Measurements from ENCODE around the gene PNLDC1. TPM values are rescaled to one million over a fixed set of nuclear protein-coding genes. Genes with fewer than 3 reads are reported as not detected.

The PNLDC1 gene
- total and polyA plus RNA-seq, 9 of the 15 experiments (the other 6 are each of a cell fraction or from before 2014, with no cell fraction given): 0.12 TPM; not detected in 8

DNA sequence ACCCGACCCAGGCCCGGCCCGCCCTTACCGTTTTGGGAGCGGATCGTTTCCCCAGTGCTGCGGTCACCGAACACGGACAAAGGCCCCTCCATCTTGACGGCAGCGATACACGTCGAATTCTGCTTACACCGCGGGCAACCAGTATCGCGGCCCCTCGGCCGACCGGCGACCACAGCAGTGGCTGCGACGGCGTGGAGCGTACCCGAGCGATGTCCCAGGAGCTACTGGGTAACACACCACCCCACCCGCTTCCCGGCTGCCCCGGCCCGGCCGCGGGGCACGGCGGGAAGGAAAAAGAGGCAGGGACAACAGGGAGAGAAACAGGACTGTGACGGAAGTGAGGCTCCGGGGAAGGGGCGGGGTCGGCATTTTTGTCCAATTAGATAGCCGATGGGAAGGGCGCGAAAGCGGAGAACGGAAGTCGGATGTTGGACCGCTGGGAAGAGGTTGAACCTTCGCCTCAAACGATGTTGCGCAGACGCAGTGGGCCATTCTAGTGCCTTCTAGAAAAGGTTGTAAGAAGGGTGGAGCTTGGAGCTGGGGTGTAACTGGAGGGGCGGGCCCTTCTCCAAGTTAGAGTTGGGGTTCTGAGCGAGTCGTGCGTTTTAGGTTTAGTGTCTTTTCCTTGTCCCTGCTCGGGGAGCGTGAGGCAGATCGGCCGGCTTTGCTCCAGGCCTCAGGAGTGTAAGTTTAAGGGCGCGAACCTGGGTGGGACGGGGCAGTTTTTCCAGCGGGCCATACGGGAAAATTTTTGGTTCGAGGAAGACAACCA lies 10.5 kb upstream of the PNLDC1 start, which contains the start of gene TCP1 (continued):
- TF ChIP-seq, protein P1, sequence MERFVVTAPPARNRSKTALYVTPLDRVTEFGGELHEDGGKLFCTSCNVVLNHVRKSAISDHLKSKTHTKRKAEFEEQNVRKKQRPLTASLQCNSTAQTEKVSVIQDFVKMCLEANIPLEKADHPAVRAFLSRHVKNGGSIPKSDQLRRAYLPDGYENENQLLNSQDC (CRISPR knock-in tag; IDR thresholded peaks at IDR 0.05): 0 out of 2 replicates have a peak, but pooled peaks have one; percentile 70
- TF ChIP-seq NCOA6 (IDR thresholded peaks at IDR 0.05): no peak
- no peak; the same call in 1 of the 2 replicates for TF ChIP-seq CTBP1 (IDR thresholded peaks at IDR 0.05; ENCODE audit: borderline replicate concordance)
- TF ChIP-seq SRSF1 (IDR thresholded peaks at IDR 0.05; ENCODE audit: low read depth, low read length): peak; percentile 81; the same call in 1 of the 2 replicates
- TF ChIP-seq, protein P2, sequence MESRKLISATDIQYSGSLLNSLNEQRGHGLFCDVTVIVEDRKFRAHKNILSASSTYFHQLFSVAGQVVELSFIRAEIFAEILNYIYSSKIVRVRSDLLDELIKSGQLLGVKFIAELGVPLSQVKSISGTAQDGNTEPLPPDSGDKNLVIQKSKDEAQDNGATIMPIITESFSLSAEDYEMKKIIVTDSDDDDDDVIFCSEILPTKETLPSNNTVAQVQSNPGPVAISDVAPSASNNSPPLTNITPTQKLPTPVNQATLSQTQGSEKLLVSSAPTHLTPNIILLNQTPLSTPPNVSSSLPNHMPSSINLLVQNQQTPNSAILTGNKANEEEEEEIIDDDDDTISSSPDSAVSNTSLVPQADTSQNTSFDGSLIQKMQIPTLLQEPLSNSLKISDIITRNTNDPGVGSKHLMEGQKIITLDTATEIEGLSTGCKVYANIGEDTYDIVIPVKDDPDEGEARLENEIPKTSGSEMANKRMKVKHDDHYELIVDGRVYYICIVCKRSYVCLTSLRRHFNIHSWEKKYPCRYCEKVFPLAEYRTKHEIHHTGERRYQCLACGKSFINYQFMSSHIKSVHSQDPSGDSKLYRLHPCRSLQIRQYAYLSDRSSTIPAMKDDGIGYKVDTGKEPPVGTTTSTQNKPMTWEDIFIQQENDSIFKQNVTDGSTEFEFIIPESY (CRISPR knock-in tag; IDR thresholded peaks at IDR 0.05): no peak
- TF ChIP-seq ZNF583 (CRISPR knock-in tag; IDR thresholded peaks at IDR 0.05): peak; percentile 83; the same call in 1 of the 2 replicates
- TF ChIP-seq SIN3B (IDR thresholded peaks at IDR 0.05; ENCODE audit: low read depth): peak; percentile 64; the same call in 1 of the 2 replicates
- no peak for TF ChIP-seq NR3C1 (CRISPR knock-in tag; IDR thresholded peaks at IDR 0.05)
- TF ChIP-seq NR2C1 (IDR thresholded peaks at IDR 0.05): no peak
- no peak for TF ChIP-seq NR2C1 (tag; IDR thresholded peaks at IDR 0.05)
- TF ChIP-seq ZBTB7A (IDR thresholded peaks at IDR 0.05; ENCODE audit: borderline replicate concordance, control insufficient read depth, low read depth, low read length): peak; percentile 27; the same call in 1 of the 2 replicates
- no peak; the same call in 1 of the 2 replicates for TF ChIP-seq ESRRA (IDR thresholded peaks at IDR 0.05; ENCODE audit: borderline replicate concordance, low read depth)
- peak in 1 of 2 experiments; percentile 31; a peak in 1 of 4 replicates for TF ChIP-seq TBL1XR1 (IDR thresholded peaks at IDR 0.05; ENCODE audit: low read length in 2 of 2)
- TF ChIP-seq GTF2F1 (IDR thresholded peaks at IDR 0.05; ENCODE audit: low read depth, low read length): peak; percentile 88
- TF ChIP-seq, protein P3, sequence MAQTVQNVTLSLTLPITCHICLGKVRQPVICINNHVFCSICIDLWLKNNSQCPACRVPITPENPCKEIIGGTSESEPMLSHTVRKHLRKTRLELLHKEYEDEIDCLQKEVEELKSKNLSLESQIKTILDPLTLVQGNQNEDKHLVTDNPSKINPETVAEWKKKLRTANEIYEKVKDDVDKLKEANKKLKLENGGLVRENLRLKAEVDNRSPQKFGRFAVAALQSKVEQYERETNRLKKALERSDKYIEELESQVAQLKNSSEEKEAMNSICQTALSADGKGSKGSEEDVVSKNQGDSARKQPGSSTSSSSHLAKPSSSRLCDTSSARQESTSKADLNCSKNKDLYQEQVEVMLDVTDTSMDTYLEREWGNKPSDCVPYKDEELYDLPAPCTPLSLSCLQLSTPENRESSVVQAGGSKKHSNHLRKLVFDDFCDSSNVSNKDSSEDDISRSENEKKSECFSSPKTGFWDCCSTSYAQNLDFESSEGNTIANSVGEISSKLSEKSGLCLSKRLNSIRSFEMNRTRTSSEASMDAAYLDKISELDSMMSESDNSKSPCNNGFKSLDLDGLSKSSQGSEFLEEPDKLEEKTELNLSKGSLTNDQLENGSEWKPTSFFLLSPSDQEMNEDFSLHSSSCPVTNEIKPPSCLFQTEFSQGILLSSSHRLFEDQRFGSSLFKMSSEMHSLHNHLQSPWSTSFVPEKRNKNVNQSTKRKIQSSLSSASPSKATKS (CRISPR knock-in tag; IDR thresholded peaks at IDR 0.05): no peak
- no peak for TF ChIP-seq HNRNPK (IDR thresholded peaks at IDR 0.05; ENCODE audit: low read depth, low read length, poor library complexity, severe bottlenecking)
- TF ChIP-seq, protein P4, sequence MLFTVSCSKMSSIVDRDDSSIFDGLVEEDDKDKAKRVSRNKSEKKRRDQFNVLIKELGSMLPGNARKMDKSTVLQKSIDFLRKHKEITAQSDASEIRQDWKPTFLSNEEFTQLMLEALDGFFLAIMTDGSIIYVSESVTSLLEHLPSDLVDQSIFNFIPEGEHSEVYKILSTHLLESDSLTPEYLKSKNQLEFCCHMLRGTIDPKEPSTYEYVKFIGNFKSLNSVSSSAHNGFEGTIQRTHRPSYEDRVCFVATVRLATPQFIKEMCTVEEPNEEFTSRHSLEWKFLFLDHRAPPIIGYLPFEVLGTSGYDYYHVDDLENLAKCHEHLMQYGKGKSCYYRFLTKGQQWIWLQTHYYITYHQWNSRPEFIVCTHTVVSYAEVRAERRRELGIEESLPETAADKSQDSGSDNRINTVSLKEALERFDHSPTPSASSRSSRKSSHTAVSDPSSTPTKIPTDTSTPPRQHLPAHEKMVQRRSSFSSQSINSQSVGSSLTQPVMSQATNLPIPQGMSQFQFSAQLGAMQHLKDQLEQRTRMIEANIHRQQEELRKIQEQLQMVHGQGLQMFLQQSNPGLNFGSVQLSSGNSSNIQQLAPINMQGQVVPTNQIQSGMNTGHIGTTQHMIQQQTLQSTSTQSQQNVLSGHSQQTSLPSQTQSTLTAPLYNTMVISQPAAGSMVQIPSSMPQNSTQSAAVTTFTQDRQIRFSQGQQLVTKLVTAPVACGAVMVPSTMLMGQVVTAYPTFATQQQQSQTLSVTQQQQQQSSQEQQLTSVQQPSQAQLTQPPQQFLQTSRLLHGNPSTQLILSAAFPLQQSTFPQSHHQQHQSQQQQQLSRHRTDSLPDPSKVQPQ (CRISPR knock-in tag; IDR thresholded peaks at IDR 0.05; ENCODE audit: borderline replicate concordance): peak; percentile 73; the same call in 1 of the 2 replicates
- TF ChIP-seq, protein P5, sequence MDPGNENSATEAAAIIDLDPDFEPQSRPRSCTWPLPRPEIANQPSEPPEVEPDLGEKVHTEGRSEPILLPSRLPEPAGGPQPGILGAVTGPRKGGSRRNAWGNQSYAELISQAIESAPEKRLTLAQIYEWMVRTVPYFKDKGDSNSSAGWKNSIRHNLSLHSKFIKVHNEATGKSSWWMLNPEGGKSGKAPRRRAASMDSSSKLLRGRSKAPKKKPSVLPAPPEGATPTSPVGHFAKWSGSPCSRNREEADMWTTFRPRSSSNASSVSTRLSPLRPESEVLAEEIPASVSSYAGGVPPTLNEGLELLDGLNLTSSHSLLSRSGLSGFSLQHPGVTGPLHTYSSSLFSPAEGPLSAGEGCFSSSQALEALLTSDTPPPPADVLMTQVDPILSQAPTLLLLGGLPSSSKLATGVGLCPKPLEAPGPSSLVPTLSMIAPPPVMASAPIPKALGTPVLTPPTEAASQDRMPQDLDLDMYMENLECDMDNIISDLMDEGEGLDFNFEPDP (CRISPR knock-in tag; IDR thresholded peaks at IDR 0.05): no peak
- 0 out of 2 replicates have a peak, but pooled peaks have one; percentile 26 for TF ChIP-seq KLF13 (tag; IDR thresholded peaks at IDR 0.05; ENCODE audit: borderline replicate concordance, low read depth)
